ENCODE results near the gene DIO2. TPM values are rescaled to one million over a fixed set of nuclear protein-coding genes. Genes with fewer than 3 reads are reported as not detected.

Gene DIO2
- polyA plus RNA-seq, 1 donor (not counting 4 experiments of a cell fraction or from before 2014, with no cell fraction given) = 0.22 TPM

GRCh38 chr14:80188571-80188970 lies 22.7 kb downstream of the DIO2 start:
- H3K36me3 ChIP-seq (ENCODE audit: control insufficient read depth in 2 of 2, extremely low read depth in 1 of 2, insufficient read depth in 2 of 2, low read length in 2 of 2) = no peaks in the 10 kb centered on the region
- dilution Hi-C loops (cut with MboI; ENCODE audit: extremely low pct_ligation_motif_present, low sequenced_read_pairs) = no loop called here
- no peak overlapping the region for H2AFZ ChIP-seq (ENCODE audit: control insufficient read depth, low read length)
- H3K27me3 ChIP-seq (ENCODE audit: control insufficient read depth, extremely low read depth, insufficient read depth, low read length) = no peaks in the 10 kb centered on the region
- no peak for DNase-seq (ENCODE audit: low read depth, low spot score)
- no peaks in the 10 kb centered on the region for H3K9me1 ChIP-seq (ENCODE audit: control insufficient read depth, extremely low read depth, insufficient read depth, low read length)
- no peak overlapping the region for H3K4me3 ChIP-seq (ENCODE audit: control insufficient read depth in 2 of 3, extremely low read depth in 1 of 3, insufficient read depth in 2 of 3, low read depth in 1 of 3, low read length in 3 of 3)
- no peaks in the 10 kb centered on the region for H3K9me3 ChIP-seq (ENCODE audit: control insufficient read depth, low read depth, low read length)
- no peak overlapping the region for H3K9ac ChIP-seq (ENCODE audit: control insufficient read depth, extremely low read depth, insufficient read depth, low read length)
- TF ChIP-seq, protein P1, sequence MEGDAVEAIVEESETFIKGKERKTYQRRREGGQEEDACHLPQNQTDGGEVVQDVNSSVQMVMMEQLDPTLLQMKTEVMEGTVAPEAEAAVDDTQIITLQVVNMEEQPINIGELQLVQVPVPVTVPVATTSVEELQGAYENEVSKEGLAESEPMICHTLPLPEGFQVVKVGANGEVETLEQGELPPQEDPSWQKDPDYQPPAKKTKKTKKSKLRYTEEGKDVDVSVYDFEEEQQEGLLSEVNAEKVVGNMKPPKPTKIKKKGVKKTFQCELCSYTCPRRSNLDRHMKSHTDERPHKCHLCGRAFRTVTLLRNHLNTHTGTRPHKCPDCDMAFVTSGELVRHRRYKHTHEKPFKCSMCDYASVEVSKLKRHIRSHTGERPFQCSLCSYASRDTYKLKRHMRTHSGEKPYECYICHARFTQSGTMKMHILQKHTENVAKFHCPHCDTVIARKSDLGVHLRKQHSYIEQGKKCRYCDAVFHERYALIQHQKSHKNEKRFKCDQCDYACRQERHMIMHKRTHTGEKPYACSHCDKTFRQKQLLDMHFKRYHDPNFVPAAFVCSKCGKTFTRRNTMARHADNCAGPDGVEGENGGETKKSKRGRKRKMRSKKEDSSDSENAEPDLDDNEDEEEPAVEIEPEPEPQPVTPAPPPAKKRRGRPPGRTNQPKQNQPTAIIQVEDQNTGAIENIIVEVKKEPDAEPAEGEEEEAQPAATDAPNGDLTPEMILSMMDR (optimal IDR thresholded peaks at IDR 0.05 in 1 of 3, IDR thresholded peaks at IDR 0.05 in 1 of 3, conservative IDR thresholded peaks at IDR 0.05 in 1 of 3; ENCODE audit: extremely low read depth in 1 of 3, insufficient read depth in 2 of 3, low read length in 3 of 3) = no peak
- no peak for TF ChIP-seq EZH2 (IDR thresholded peaks at IDR 0.05; ENCODE audit: low read length)
- no peak overlapping the region for H3K27ac ChIP-seq (ENCODE audit: control insufficient read depth, insufficient read depth, low read length)
- no peaks in the 10 kb centered on the region for H3K79me2 ChIP-seq (ENCODE audit: control insufficient read depth, insufficient read depth, low read length)
- H4K20me1 ChIP-seq (ENCODE audit: control insufficient read depth, extremely low read depth, insufficient read depth, low read length) = no peaks in the 10 kb centered on the region
- no peak for FAIRE-seq
- no peaks in the 10 kb centered on the region for H3K4me1 ChIP-seq (ENCODE audit: control insufficient read depth, extremely low read depth, insufficient read depth, low read length)
- no peak overlapping the region for H3K4me2 ChIP-seq (ENCODE audit: control insufficient read depth, extremely low read depth, insufficient read depth, low read depth, low read length)

DNA sequence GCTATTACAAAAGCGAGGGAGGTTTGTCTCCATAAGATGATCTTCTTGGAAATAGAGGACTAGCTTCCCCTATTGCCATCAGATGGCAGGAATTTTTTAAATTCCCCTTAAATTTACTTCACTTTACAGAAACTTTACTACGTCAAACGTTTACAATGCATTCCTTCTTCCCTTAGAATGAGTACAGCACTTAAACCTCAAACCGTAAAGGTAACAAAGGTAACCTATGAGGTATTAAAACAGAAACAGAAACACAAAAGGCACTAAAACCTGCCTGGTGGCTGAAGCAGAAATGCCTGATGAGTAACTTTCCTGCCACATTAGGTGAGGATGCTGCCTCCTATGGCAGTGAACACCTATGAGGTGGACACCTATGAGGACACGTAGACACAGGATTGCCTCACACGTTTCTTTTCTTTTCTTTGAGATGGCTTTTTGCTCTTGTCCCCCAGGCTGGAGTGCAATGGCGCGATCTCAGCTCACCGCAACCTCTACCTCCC lies 25.0 kb downstream of the DIO2 start:
- no peaks in the 10 kb centered on the region for H3K9me1 ChIP-seq (ENCODE audit: control insufficient read depth, extremely low read depth, insufficient read depth, low read length)
- H3K4me1 ChIP-seq (ENCODE audit: control insufficient read depth, extremely low read depth, insufficient read depth, low read length) = no peaks in the 10 kb centered on the region
- no peak overlapping the region for H3K4me2 ChIP-seq (ENCODE audit: control insufficient read depth, extremely low read depth, insufficient read depth, low read depth, low read length)
- no peak for FAIRE-seq
- no peak overlapping the region for H3K27ac ChIP-seq (ENCODE audit: control insufficient read depth, insufficient read depth, low read length)
- H3K9ac ChIP-seq (ENCODE audit: control insufficient read depth, extremely low read depth, insufficient read depth, low read length) = no peak overlapping the region
- no peaks in the 10 kb centered on the region for H3K36me3 ChIP-seq (ENCODE audit: control insufficient read depth in 2 of 2, extremely low read depth in 1 of 2, insufficient read depth in 2 of 2, low read length in 2 of 2)
- H2AFZ ChIP-seq (ENCODE audit: control insufficient read depth, low read length) = no peak overlapping the region
- dilution Hi-C loops (cut with MboI; ENCODE audit: extremely low pct_ligation_motif_present, low sequenced_read_pairs) = no loop called here
- no peaks in the 10 kb centered on the region for H4K20me1 ChIP-seq (ENCODE audit: control insufficient read depth, extremely low read depth, insufficient read depth, low read length)
- H3K9me3 ChIP-seq (ENCODE audit: control insufficient read depth, low read depth, low read length) = no peaks in the 10 kb centered on the region
- TF ChIP-seq EZH2 (IDR thresholded peaks at IDR 0.05; ENCODE audit: low read length) = no peak
- TF ChIP-seq, protein P1 (optimal IDR thresholded peaks at IDR 0.05 in 1 of 3, IDR thresholded peaks at IDR 0.05 in 1 of 3, conservative IDR thresholded peaks at IDR 0.05 in 1 of 3; ENCODE audit: extremely low read depth in 1 of 3, insufficient read depth in 2 of 3, low read length in 3 of 3) = no peak
- H3K4me3 ChIP-seq (ENCODE audit: control insufficient read depth in 2 of 3, extremely low read depth in 1 of 3, insufficient read depth in 2 of 3, low read depth in 1 of 3, low read length in 3 of 3) = no peak overlapping the region
- H3K27me3 ChIP-seq (ENCODE audit: control insufficient read depth, extremely low read depth, insufficient read depth, low read length) = no peaks in the 10 kb centered on the region
- no peaks in the 10 kb centered on the region for H3K79me2 ChIP-seq (ENCODE audit: control insufficient read depth, insufficient read depth, low read length)
- DNase-seq (ENCODE audit: low read depth, low spot score) = no peak

All from keratinocyte (primary cell).